Measurements from ENCODE around the gene ITPRIPL2.

Gene ITPRIPL2

DNA sequence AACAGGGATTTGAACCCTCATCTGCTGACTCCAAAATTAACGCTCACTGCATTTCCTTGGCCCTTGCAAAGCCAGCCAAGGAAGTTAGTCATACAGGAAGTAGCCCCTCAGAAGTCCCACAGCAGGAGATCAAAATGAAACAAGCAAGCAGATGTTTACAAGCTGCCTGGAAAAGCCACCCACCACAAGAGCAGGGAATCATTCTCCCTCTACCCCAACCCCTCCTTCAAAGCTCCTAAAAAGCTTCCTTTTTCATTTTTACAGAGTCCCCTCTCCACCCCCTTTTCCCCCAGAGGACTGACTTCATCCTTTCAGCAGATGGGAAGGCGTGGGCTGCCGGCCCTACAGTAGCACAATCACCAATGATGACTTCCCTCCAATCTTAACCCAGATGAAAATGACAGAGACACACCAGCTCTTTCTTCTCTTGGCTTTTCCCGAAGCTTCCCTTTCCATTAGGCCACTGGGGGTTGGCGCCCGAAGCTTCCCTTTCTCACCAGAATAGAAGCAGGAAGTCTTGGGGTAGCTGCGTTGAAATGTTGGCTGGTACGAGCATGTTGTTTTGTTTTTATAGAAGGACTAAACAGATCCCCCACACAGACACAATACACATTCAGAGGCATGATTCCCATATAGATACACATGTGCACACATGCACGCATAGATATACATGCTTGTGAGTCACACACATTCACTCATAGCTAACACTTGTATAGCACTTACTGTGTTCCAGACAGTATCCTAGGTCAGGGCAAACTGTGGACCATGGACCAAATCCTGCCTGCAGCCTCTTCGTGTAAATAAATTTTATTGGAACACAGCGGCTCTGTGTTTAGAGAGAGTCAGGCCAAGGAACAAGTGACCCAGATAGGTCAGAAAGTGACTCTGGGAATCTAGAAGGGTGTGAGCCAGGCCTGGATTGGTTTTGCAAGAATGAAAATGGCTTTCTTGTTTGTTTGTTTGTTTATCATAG is 17.4 kb downstream of the ITPRIPL2 start:
- FAIRE-seq (peak; percentile 28), DNase-seq (ENCODE audit: insufficient read length, low spot score) (no peak)
- TF ChIP-seq POLR2A (IDR thresholded peaks at IDR 0.05; ENCODE audit: low read depth, low read length): no peak
- no peak for TF ChIP-seq PAX5 (IDR thresholded peaks at IDR 0.05; ENCODE audit: insufficient read depth, low read length, severe bottlenecking)
- TF ChIP-seq TAF1 (IDR thresholded peaks at IDR 0.05; ENCODE audit: low read depth, low read length): no peak
- peak; percentile 29; the same call in 1 of the 2 replicates for TF ChIP-seq SPI1 (IDR thresholded peaks at IDR 0.05; ENCODE audit: low read depth, low read length)
- TF ChIP-seq POLR2AphosphoS5 (IDR thresholded peaks at IDR 0.05; ENCODE audit: low read depth, low read length): no peak
- TF ChIP-seq POU2F2 (IDR thresholded peaks at IDR 0.05; ENCODE audit: low read depth, low read length): no peak

DNA sequence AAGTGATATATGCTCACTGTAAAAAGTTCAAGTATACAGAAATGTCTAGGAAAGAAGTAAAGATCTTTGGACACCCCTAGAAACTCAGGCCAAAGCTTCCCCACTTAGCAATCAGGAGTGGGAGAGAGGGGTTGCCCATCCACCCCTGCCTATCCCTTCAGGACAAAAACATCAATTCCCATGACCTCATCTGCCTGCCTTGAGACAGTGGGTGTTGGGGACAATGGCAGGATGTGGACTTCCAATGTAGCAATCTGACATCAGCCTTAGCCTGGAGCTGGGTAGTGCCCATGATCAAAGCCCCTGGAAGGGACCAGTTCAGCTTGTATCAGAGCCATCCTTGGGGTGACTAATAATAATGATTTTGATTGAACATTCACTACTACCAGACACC is 18.1 kb downstream of the ITPRIPL2 start:
- FAIRE-seq (no peak), DNase-seq (ENCODE audit: insufficient read length, low spot score) (no peak)
- TF ChIP-seq POU2F2 (IDR thresholded peaks at IDR 0.05; ENCODE audit: low read depth, low read length) (no peak), POLR2A (IDR thresholded peaks at IDR 0.05; ENCODE audit: low read depth, low read length) (no peak), POLR2AphosphoS5 (IDR thresholded peaks at IDR 0.05; ENCODE audit: low read depth, low read length) (no peak), PAX5 (IDR thresholded peaks at IDR 0.05; ENCODE audit: insufficient read depth, low read length, severe bottlenecking) (no peak), TAF1 (IDR thresholded peaks at IDR 0.05; ENCODE audit: low read depth, low read length) (no peak), SPI1 (IDR thresholded peaks at IDR 0.05; ENCODE audit: low read depth, low read length) (no peak)

DNA sequence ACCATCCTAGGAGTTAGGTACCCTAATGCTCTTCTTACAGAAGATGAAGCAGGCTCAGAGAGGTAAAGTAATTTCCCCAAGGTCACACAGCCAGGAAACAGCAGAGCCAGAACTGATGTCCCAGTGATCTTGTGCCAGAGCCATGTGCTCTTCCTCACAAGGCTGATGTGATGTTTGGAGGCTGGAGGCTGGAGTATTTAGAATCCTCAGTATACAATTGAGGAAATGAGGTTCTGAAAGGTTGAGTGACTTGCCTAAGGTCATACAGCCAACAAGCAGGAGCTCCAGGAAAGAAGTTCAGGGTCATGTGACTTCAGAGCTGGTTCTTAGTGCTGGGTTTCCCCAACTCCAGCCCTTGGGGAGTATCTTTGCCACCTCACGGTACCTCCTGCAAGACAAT is 18.5 kb downstream of the ITPRIPL2 start:
- FAIRE-seq: no peak
- no peak for DNase-seq (ENCODE audit: insufficient read length, low spot score)
- TF ChIP-seq PAX5 (IDR thresholded peaks at IDR 0.05; ENCODE audit: insufficient read depth, low read length, severe bottlenecking): no peak
- TF ChIP-seq POLR2A (IDR thresholded peaks at IDR 0.05; ENCODE audit: low read depth, low read length): no peak
- no peak for TF ChIP-seq SPI1 (IDR thresholded peaks at IDR 0.05; ENCODE audit: low read depth, low read length)

DNA sequence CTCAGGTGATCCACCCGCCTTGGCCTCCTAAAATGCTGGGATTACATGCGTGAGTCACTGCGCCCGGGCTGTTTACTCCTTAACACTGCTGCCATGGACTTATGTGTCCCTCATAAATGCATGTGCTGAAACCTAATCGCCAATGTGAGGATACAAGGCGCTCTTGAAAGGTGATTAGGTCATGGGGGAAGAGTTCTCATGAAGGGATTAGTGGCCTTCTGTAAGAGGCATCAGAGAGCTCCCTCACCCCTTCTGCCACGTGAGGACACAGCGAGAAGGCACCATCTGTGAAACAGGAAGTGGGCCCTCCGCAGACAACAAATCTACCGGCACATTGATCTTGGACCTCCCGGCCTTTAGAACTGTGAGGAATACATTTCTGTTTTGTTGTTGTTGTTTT is 19.1 kb downstream of the ITPRIPL2 start:
- DNase-seq (ENCODE audit: insufficient read length, low spot score) (no peak), FAIRE-seq (no peak)
- no peak for TF ChIP-seq TAF1 (IDR thresholded peaks at IDR 0.05; ENCODE audit: low read depth, low read length)
- no peak for TF ChIP-seq PAX5 (IDR thresholded peaks at IDR 0.05; ENCODE audit: insufficient read depth, low read length, severe bottlenecking)
- 0 out of 2 replicates have a peak, but pooled peaks have one; percentile 27 for TF ChIP-seq SPI1 (IDR thresholded peaks at IDR 0.05; ENCODE audit: low read depth, low read length)

DNA sequence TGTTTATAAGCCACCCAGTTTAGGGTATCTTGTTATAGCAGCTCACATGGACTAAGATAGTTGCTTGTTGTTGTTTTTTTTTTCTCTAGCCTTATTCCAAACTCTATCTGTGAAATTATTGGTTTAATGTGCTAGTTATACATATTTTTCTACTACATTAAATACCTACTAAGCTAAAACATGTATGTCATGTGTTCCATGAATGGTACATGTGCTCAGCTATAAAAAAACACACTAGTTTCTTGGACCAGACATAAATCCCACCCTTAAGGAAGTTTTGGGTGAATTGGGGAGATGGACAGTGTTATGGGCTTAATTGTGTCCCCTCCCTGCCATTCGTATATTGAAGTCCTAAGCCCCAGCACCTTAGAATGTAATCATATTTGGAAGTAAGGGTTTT is 19.8 kb downstream of the ITPRIPL2 start:
- FAIRE-seq: no peak

DNA sequence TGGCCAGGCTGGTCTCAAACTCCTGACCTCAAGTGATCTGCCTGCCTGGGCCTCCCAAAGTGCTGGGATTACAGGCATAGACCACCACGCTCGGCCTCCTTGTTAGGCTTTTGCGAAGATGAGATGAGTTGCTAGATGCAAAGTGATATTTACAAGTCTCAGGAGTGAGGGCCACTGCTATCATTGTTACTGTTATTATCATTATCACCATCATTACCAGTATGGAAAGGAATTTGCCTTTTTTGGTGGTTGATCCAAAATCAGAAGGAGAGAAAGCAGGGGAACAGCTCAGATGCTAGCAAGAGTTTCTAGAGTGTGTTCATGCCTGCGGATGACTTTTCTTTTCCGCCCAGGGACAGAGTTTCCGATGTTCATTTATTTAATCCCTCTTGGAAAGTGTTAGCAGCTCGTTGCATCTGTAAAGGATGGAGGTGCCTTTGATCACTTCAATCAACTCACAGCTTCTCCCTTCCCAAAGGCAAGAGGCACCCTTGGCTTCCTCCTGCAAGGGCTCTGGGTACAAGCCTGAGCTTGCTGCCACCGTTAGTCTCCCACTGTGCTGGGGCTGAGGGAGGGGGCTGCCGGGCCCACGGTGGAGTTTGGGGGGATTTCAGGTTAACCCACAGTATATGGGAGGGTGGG is 21.6 kb downstream of the ITPRIPL2 start:
- DNase-seq (ENCODE audit: insufficient read length, low spot score) (no peak), FAIRE-seq (no peak)
- no peak for TF ChIP-seq POLR2AphosphoS5 (IDR thresholded peaks at IDR 0.05; ENCODE audit: low read depth, low read length)
- TF ChIP-seq POLR2A (IDR thresholded peaks at IDR 0.05; ENCODE audit: low read depth, low read length): no peak
- TF ChIP-seq TAF1 (IDR thresholded peaks at IDR 0.05; ENCODE audit: low read depth, low read length): no peak
- TF ChIP-seq SPI1 (IDR thresholded peaks at IDR 0.05; ENCODE audit: low read depth, low read length): no peak
- no peak for TF ChIP-seq PAX5 (IDR thresholded peaks at IDR 0.05; ENCODE audit: insufficient read depth, low read length, severe bottlenecking)
- no peak for TF ChIP-seq POU2F2 (IDR thresholded peaks at IDR 0.05; ENCODE audit: low read depth, low read length)

More for the DNA sequence above, 19.8 kb downstream of the ITPRIPL2 start:
- TF ChIP-seq POLR2AphosphoS5 (IDR thresholded peaks at IDR 0.05; ENCODE audit: low read depth, low read length) (no peak), TAF1 (IDR thresholded peaks at IDR 0.05; ENCODE audit: low read depth, low read length) (no peak), POLR2A (IDR thresholded peaks at IDR 0.05; ENCODE audit: low read depth, low read length) (no peak), POU2F2 (IDR thresholded peaks at IDR 0.05; ENCODE audit: low read depth, low read length) (no peak), PAX5 (IDR thresholded peaks at IDR 0.05; ENCODE audit: insufficient read depth, low read length, severe bottlenecking) (no peak), SPI1 (IDR thresholded peaks at IDR 0.05; ENCODE audit: low read depth, low read length) (no peak)
- no peak for DNase-seq (ENCODE audit: insufficient read length, low spot score)

DNA sequence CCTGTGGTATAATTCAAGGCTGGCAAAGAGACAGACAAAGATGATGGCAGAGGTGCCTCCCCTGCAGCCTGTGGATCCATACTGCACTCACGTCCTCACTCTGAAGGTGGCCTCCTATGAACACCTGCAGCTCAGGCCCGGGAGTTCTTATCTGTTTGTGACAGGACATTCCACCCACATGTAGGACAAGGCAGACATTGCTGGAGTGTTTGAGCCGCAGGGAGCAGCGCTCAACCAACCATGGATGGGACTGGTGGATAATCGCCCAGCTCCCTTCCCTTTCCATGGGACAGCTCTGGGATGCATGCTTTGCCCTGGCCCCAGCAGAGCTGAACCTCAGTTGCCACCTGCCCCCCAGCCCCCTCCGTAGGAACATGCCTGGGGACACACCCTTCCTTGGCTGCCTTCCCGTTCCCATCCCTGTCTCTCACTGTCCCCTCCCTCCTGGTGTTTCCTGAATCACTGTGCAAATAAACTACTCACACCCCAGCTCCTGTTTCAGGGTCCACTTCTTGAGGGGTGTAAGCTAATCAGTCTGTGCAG is 22.2 kb downstream of the ITPRIPL2 start:
- DNase-seq (ENCODE audit: insufficient read length, low spot score): no peak
- no peak for TF ChIP-seq POLR2AphosphoS5 (IDR thresholded peaks at IDR 0.05; ENCODE audit: low read depth, low read length)
- no peak for TF ChIP-seq PAX5 (IDR thresholded peaks at IDR 0.05; ENCODE audit: insufficient read depth, low read length, severe bottlenecking)
- no peak for TF ChIP-seq SPI1 (IDR thresholded peaks at IDR 0.05; ENCODE audit: low read depth, low read length)
- no peak for TF ChIP-seq POLR2A (IDR thresholded peaks at IDR 0.05; ENCODE audit: low read depth, low read length)
- no peak for TF ChIP-seq TAF1 (IDR thresholded peaks at IDR 0.05; ENCODE audit: low read depth, low read length)
- no peak for TF ChIP-seq POU2F2 (IDR thresholded peaks at IDR 0.05; ENCODE audit: low read depth, low read length)
- no peak for FAIRE-seq

DNA sequence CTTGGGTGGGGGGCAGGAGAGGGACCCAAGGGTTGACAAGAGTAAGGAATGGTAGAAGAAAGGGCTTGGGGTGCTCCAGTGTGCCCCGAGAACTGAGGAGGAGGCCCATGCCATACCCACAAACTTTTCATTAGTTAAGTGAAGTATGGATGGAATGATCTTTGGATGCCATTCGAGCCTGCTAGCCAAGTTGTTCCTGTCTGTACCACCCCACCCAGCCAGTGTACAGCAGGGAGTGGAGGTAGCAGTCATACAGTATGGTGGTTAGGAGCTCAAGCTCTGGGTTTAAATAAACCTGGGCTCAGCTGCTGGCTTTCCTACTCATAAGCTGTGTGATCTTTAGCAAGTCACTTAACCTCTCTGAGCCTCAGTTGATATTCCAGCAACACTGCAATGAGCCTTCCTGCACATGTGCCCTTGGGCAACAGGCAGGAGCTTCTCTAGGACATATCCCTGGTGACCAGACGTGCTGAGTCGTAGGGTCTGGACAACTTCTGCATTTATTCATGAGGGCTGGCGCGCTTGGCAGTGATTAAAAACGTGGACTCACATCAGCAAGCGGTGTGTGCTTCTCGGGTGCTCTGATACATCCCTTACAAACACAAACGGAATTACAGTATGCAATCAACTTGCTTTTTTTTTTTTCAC is 22.9 kb downstream of the ITPRIPL2 start:
- no peak for DNase-seq (ENCODE audit: insufficient read length, low spot score)
- no peak for FAIRE-seq
- no peak for TF ChIP-seq TAF1 (IDR thresholded peaks at IDR 0.05; ENCODE audit: low read depth, low read length)
- no peak for TF ChIP-seq POLR2AphosphoS5 (IDR thresholded peaks at IDR 0.05; ENCODE audit: low read depth, low read length)
- no peak for TF ChIP-seq POU2F2 (IDR thresholded peaks at IDR 0.05; ENCODE audit: low read depth, low read length)
- TF ChIP-seq PAX5 (IDR thresholded peaks at IDR 0.05; ENCODE audit: insufficient read depth, low read length, severe bottlenecking): no peak
- TF ChIP-seq POLR2A (IDR thresholded peaks at IDR 0.05; ENCODE audit: low read depth, low read length): no peak
- no peak for TF ChIP-seq SPI1 (IDR thresholded peaks at IDR 0.05; ENCODE audit: low read depth, low read length)

All from GM12891 (cell line).